Gastrocnemius medialis (tissue), 4 donors: ENCODE data around the gene PIGV. TPM values are rescaled to one million over a fixed set of nuclear protein-coding genes. Genes with fewer than 3 reads are reported as not detected.
A peak's percentile ranks its signal among the peaks of the same experiment; 100 is the strongest.

Experiments used
- ATAC-seq, 2 donors: fragments of 150-250 bp; one replicate each; pipeline ENCODE4 v1.9.1; 2016
- DNase-seq, 2 donors: peaks; one replicate each; pipeline ENCODE4 v3.0.0-alpha.2; 2019
- H3K27ac ChIP-seq, 4 donors: fragments of 200-600 bp; sonication (generic); 1 replicate in 1 of 4; 2 replicates in 3 of 4; pipeline ENCODE4 v1.5.1; 2016 to 2018; ENCODE audit warnings: mild to moderate bottlenecking in 2 of 4, moderate library complexity in 1 of 4
- H3K27me3 ChIP-seq, 3 donors: fragments of 200-600 bp; sonication (generic) in 2 of 3; 1 replicate in 1 of 3; 2 replicates in 2 of 3; pipeline versions ENCODE4 v1.5.1 to v1.6.0; 2016 to 2019; ENCODE audit warnings: mild to moderate bottlenecking in 1 of 3, moderate library complexity in 1 of 3
- H3K36me3 ChIP-seq, 2 donors: fragments of 200-600 bp; sonication (generic) in 1 of 2; one replicate each; pipeline ENCODE4 v1.5.1; 2017 to 2018
- H3K4me1 ChIP-seq, 2 donors: fragments of 200-600 bp; sonication (generic) in 1 of 2; one replicate each; pipeline ENCODE4 v1.5.1; 2016 to 2017; ENCODE audit warnings: mild to moderate bottlenecking in 2 of 2
- H3K4me3 ChIP-seq, 4 donors: fragments of 200-600 bp; sonication (generic) in 3 of 4; 1 replicate in 1 of 4; 2 replicates in 3 of 4; pipeline ENCODE4 v1.5.1; 2016 to 2019; ENCODE audit warnings: mild to moderate bottlenecking in 2 of 4
- H3K9me3 ChIP-seq, 3 donors: fragments of 200-600 bp; sonication (generic) in 2 of 3; 1 replicate in 1 of 3; 2 replicates in 2 of 3; pipeline ENCODE4 v1.5.1; 2016 to 2019
- POLR2A ChIP-seq, 2 donors: fragments of 450-650 bp; IDR thresholded peaks; one replicate each; pipeline ENCODE4 v1.6.1; 2017; ENCODE audit warnings: antibody characterized with exemption in 2 of 2, mild to moderate bottlenecking in 2 of 2, moderate library complexity in 2 of 2
- in situ Hi-C, 4 donors: fragments of 200-750 bp; cut with MboI; loops; one replicate each; pipeline versions ENCODE4 v1.15.0 to v1.8.0; 2017; ENCODE audit warnings: low sequenced_read_pairs in 4 of 4
- intact Hi-C: fragments of 100-400 bp; cut with DNase I; formaldehyde crosslinking; loops from one replicate; pipeline ENCODE4 v1.15.1; 2023; ENCODE audit warnings: low total_unique reads
- total RNA-seq, 4 donors: library from RNA; depleted of rRNA; stranded (reverse); fragments of >200 nt; gene quantifications; one replicate each; pipeline versions ENCODE4 v1.1.0 to v1.2.3, GENCODE V29; 2016
- TF ChIP-seq, protein P1 (sequence below), 5 experiments: fragments of 450-650 bp in 3 of 5; fragments of 200-600 bp in 2 of 5; sonication (generic) in 2 of 5; IDR thresholded peaks in 4 of 5; conservative IDR thresholded peaks in 1 of 5; 1 replicate in 4 of 5; 2 replicates in 1 of 5; pipeline ENCODE4 v1.5.1; 2016 to 2019; ENCODE audit warnings: antibody characterized with exemption in 5 of 5, mild to moderate bottlenecking in 3 of 5, moderate library complexity in 3 of 5

PIGV gene
- total RNA-seq, 4 donors from 2014 or later, result 2.9 to 16.0 (median 5.8) TPM

DNA sequence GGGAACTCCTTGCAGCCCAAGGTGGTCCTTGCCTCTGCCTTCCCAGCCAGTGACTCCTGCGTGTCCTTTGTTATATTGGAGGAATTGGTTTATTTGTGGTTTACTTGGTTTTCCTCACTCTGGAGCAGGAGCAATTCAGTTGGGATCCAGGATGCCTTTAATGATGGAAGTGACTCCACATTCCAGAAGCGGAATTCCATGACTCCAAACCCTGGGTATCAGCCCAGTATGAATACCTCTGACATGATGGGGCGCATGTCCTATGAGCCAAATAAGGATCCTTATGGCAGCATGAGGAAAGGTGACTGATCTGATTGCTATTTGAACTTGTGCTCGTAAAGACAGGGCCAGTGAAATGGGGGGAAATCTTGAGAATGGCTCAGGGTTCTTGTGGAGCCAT is 15.1 kb upstream of the PIGV start:
- intact Hi-C loops, result no loop called here
- H3K4me1 ChIP-seq, result peaks cover 17 to 29% of the 10 kb centered on the region in 2 donors
- no peak overlapping the region for H3K4me3 ChIP-seq
- H3K9me3 ChIP-seq, result no peaks in the 10 kb centered on the region
- no peak for TF ChIP-seq POLR2A (IDR thresholded peaks at IDR 0.05)
- TF ChIP-seq, protein P1, sequence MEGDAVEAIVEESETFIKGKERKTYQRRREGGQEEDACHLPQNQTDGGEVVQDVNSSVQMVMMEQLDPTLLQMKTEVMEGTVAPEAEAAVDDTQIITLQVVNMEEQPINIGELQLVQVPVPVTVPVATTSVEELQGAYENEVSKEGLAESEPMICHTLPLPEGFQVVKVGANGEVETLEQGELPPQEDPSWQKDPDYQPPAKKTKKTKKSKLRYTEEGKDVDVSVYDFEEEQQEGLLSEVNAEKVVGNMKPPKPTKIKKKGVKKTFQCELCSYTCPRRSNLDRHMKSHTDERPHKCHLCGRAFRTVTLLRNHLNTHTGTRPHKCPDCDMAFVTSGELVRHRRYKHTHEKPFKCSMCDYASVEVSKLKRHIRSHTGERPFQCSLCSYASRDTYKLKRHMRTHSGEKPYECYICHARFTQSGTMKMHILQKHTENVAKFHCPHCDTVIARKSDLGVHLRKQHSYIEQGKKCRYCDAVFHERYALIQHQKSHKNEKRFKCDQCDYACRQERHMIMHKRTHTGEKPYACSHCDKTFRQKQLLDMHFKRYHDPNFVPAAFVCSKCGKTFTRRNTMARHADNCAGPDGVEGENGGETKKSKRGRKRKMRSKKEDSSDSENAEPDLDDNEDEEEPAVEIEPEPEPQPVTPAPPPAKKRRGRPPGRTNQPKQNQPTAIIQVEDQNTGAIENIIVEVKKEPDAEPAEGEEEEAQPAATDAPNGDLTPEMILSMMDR (IDR thresholded peaks at IDR 0.05 in 4 of 5, conservative IDR thresholded peaks at IDR 0.05 in 1 of 5), result no peak
- no peaks in the 10 kb centered on the region for H3K27me3 ChIP-seq
- in situ Hi-C loops, result no loop called here
- peaks cover 2 to 85% of the 10 kb centered on the region in 2 donors for H3K36me3 ChIP-seq
- peak overlapping the region in 1 of 4 donors; percentile 51 for H3K27ac ChIP-seq
- DNase-seq (no peak), ATAC-seq (no peak)

DNA sequence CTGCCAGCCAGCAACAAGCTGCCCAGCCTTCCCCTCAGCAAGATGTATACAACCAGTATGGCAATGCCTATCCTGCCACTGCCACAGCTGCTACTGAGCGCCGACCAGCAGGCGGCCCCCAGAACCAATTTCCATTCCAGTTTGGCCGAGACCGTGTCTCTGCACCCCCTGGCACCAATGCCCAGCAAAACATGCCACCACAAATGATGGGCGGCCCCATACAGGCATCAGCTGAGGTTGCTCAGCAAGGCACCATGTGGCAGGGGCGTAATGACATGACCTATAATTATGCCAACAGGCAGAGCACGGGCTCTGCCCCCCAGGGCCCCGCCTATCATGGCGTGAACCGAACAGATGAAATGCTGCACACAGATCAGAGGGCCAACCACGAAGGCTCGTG is 13.3 kb upstream of the PIGV start:
- no peak overlapping the region for H3K4me3 ChIP-seq
- no peaks in the 10 kb centered on the region for H3K27me3 ChIP-seq
- ATAC-seq (no peak), DNase-seq (no peak)
- TF ChIP-seq, protein P1 (IDR thresholded peaks at IDR 0.05 in 4 of 5, conservative IDR thresholded peaks at IDR 0.05 in 1 of 5), result no peak
- no peak for TF ChIP-seq POLR2A (IDR thresholded peaks at IDR 0.05)
- peaks cover 2 to 86% of the 10 kb centered on the region in 2 donors for H3K36me3 ChIP-seq
- H3K4me1 ChIP-seq, result peaks cover 0 to 13% of the 10 kb centered on the region in 2 donors
- H3K9me3 ChIP-seq, result no peaks in the 10 kb centered on the region
- in situ Hi-C loops (no loop called here), intact Hi-C loops (no loop called here)
- no peak overlapping the region for H3K27ac ChIP-seq

DNA sequence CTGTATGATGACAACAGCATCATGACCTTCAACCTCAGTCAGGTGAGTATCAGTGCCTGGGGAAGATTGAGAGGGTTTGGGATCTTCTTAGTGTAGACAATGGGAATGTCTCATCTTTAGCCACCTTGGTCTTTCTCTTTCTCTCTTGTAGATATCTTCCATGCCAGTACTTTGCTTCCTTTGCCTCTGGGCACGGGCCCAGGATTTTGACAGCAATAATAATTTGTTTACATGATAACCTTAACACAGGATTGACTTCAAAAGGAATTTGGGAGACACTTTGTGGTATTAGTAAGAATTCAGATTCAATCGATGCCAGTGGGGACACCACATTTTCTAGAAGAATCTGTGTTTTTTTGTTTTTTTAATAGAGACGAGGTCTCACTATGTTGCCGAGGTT is 12.1 kb upstream of the PIGV start:
- Histone ChIP-seq H3K27me3 (no peaks in the 10 kb centered on the region), H3K36me3 (peaks cover 2 to 85% of the 10 kb centered on the region in 2 donors), H3K4me3 (no peak overlapping the region), H3K9me3 (no peaks in the 10 kb centered on the region), H3K27ac (no peak overlapping the region), H3K4me1 (peaks cover 0 to 13% of the 10 kb centered on the region in 2 donors)
- in situ Hi-C loops, result no loop called here
- intact Hi-C loops, result no loop called here
- DNase-seq, result no peak
- no peak for ATAC-seq
- TF ChIP-seq, protein P1 (IDR thresholded peaks at IDR 0.05 in 4 of 5, conservative IDR thresholded peaks at IDR 0.05 in 1 of 5), result no peak
- TF ChIP-seq POLR2A (IDR thresholded peaks at IDR 0.05), result no peak

DNA sequence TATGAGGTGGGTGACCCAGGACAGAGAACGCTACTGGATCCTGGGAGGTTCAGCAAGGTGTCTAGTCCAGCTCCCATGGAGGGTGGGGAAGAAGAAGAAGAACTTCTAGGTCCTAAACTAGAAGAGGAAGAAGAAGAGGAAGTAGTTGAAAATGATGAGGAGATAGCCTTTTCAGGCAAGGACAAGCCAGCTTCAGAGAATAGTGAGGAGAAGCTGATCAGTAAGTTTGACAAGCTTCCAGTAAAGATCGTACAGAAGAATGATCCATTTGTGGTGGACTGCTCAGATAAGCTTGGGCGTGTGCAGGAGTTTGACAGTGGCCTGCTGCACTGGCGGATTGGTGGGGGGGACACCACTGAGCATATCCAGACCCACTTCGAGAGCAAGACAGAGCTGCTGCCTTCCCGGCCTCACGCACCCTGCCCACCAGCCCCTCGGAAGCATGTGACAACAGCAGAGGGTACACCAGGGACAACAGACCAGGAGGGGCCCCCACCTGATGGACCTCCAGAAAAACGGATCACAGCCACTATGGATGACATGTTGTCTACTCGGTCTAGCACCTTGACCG is 8.6 kb upstream of the PIGV start:
- Histone ChIP-seq H3K36me3 (peaks cover 2 to 69% of the 10 kb centered on the region in 2 donors), H3K9me3 (no peaks in the 10 kb centered on the region), H3K27me3 (no peaks in the 10 kb centered on the region), H3K4me1 (peaks cover 16 to 24% of the 10 kb centered on the region in 2 donors), H3K27ac (no peak overlapping the region), H3K4me3 (no peak overlapping the region)
- no peak for TF ChIP-seq POLR2A (IDR thresholded peaks at IDR 0.05)
- TF ChIP-seq, protein P1 (IDR thresholded peaks at IDR 0.05 in 4 of 5, conservative IDR thresholded peaks at IDR 0.05 in 1 of 5), result no peak
- no peak for ATAC-seq
- in situ Hi-C loops, result no loop called here
- intact Hi-C loops, result no loop called here
- DNase-seq, result no peak
